ENCODE measurements around the gene ST3GAL3.

DNA sequence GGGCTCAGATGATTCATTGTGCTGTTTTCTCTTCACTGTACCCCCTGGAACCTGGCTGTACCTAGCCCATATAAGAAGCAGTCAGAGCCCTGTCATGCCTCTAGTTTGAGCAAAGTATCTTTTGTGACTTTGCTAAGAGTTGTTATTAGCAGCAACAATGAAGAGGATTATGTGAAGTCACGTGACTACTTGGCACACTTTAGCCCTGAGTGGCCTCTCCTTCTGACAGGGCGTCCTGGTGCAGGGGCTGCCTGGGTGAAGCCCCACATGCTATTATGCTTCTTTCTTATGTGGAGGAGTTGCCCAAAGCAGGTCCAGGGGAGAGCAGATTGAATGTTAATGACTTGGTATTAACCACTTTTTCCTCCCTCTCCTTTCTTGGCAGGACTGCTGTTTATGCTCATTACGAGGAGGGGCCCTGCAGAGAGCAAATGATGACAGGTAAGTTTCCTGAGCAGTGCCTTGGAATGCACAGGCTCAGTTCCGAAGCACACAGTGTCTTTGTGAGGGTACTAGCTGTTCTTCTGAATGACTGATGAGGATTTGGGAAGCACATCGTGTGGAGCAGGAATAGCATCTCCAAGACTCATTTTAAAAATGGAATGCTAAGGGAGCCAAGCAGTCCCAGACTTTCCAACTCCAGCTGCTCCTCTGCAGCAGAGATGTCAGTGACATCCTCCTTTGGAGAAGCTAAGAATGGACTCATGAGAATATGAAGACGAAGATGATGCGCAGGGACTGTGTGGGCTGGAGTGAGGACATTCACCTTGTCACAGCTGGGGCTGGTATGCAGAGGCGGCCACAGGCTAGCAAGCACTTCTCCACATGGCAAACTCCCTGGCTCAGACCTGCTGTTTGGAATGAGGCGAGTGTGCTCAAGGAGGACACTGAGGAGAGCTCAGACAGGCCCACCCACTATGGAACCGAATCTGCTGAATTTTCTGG, 15.2 kb upstream of the ST3GAL3 start:
- TF ChIP-seq CTCF (IDR thresholded peaks at IDR 0.05) (no peak), REST (IDR thresholded peaks at IDR 0.05; ENCODE audit: insufficient read depth in 1 of 2, low read depth in 2 of 2, low read length in 1 of 2) (no peak), POLR2AphosphoS5 (IDR thresholded peaks at IDR 0.05; ENCODE audit: low read depth, low read length) (no peak), TCF7L2 (IDR thresholded peaks at IDR 0.05; ENCODE audit: low read depth, low read length) (no peak)
